Activated T-cell treated with anti-CD3 and anti-CD28 coated beads, Interleukin-2, amount 50 U/mL, for 1 hour (primary cell): ENCODE measurements around the gene IMPG2.
"Not testable (repeated sequence)": the region's sequence is repeated elsewhere in the genome, so short reads cannot be mapped to it uniquely, and the experiment has no call there.

Experiments
- DNase-seq: peaks from one replicate; pipeline ENCODE4 v3.0.0-alpha.2; 2020

IMPG2 gene

DNA sequence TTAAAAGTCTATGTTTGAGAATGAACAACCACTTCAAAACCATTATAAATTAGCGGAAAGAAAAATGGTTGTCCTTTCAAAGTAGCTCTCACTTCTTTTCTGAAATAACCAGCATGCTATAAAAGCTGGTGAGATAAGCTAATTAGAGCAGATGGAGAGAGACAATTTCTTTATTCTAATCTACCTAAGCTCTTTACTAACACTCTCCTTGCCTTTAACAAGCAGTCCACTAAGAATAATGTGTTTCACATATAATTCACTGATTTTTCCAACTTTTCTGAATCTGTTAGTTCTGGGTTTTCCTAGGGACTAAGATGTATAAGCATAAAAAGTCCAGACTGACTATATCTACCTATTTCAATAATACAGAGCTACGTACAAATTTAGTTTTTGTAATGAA lies at the start of gene IMPG2:
Gene IMPG2, minus strand, starts transcription at position 101 of the 400 bp plus-strand sequence. CDS start 203 bp downstream, outside the sequence.
- no peak for DNase-seq

DNA sequence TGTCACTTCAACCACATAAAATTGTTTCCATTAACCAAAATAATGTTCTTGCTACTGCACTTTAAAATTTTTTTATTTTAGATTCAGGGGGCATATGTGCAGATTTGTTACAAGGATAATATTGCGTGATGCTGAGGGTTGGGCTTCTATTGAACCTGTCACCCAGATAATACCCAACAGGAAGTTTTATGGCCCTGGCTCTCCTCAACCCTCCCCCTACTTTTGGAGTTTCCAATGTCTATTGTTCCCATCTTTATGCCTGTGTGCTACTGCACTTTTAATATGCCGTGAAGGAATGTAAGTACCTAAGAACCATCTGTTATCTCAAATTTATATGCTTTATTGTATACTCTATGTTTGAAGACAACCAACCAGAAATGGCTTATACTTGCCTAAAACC lies 42.0 kb upstream of the IMPG2 start:
- DNase-seq = no peak

GRCh38 chr3:101351829-101352228 lies 31.5 kb upstream of the IMPG2 start:
- no peak for DNase-seq

DNA sequence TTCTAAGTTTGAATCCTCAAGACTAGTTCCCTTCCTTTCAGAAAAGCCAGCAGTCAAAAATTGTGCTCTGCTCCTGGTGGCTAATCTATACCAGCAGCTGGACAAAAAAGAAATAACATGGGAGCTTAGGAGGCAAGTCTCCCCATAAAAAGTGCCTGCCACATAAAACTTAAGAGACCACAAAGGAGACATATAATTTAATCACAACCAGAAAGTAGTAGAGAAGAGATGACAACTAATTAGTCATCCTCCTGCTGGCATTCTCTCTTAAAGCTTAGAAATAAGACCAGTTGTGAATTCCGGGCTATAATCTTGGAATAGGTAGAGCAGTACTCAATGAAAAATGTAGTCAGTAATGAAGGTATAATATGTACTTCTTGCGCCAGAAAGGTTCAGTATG lies 20.2 kb upstream of the IMPG2 start:
- no peak for DNase-seq

- DNase-seq = no peak
Measured at GRCh38 chr3:101333883-101334282, 13.5 kb upstream of the IMPG2 start.

DNA sequence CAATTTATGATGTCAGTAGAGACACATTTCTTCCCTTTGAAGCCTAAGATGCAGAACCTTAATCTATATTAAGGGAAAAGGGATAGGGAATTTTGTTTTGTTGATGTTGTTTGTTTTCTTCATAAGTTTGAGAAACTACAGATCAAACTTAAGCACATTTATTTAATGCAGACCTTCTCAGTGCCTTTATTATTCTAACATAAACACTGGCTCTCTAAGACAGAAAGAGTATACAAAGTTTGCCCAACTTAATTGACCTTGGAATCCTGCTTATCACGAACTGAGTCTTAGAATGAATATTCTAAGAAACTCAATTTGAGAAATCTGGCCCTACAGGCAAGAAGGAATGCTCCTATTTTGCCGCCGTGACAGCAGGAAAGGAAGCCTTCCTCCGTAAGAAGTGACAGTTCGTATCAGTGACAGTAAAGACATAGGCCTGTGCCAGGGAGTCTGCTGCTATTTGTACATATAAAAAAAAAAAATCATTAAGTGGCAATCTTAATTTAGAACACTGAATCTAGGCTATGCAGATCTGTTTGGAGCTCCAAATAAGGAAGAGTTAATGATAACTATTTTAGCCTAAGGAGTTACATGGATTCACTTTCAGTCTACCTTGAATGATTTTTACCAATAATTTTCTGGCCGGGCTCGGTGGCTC lies 8.8 kb upstream of the IMPG2 start:
- DNase-seq = no peak

GRCh38 chr3:101325393-101326134 lies 5.2 kb upstream of the IMPG2 start:
- DNase-seq = no peak

DNA sequence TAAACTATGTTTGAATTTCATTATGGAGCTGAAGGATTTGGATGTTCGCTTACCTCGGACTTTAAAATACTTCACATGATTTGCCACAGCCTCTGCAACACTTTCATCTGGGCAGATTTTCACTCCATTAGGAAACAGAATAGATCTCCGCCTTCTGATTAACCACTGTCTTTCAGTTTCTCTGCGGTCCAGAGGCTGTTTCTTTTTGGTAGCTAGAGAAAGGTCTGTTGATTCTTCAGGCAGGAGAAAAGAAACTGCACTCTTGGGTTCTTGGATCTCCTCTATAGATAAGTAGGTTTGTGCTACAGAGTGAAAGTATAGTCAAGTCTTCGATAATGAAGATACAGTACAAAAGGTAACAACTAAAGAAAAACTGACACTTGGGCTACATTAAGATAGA lies 844 bp downstream of the IMPG2 start:
- DNase-seq = no peak

DNA sequence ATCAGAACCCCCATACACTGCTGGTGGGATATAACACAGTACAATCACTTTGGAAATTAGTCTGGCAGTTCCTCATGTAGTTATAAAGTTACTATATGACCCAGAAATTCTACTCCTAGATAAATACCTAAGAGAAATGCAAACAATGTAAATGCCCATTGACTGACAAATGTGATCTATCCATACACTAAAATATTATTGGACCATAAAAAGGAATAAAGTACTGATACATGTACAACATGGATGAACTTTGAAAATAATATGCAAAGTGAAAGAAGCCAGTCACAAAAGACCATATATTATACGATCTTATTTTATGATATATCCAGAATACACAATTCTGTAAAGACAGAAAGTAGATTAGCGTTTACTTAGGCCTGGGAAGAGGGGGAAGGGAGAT lies 7.8 kb downstream of the IMPG2 start:
- DNase-seq = no peak

DNA sequence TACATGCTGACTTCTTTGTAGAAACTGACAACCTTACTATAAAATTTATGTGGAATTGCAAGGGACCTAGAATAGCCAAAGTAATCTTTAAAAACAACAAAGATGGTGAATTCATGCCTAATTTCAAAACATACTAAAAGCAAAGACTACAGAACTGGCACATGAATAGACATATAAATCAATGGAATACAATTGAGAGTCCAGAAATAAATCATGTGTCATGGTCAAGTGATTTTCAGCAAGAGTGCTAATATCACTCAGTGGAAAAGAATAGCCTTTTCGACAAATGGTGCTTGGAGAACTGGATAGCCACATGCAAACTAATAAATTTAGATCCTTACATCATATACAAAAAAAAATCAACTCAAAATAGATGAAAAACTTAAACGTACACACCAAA lies 8.7 kb downstream of the IMPG2 start:
- no peak for DNase-seq

DNA sequence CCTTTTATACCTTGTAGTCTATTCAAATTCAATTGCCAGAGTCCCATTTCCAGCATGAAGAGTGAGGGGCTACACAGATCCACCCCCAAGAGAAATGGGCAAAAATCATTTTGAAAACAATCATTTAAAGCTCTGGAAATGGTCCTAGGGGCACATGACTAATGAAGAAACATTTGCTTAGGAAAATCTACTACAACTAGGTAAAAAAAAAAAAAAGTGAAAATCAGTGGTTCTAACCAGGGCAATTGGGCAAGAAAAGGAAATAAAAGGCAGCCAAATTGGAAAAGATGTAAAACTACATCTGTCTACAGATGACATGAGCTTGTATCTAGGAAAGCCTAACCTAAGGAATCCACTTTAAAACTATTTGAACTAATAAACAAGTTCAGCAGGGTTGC lies 9.4 kb downstream of the IMPG2 start:
- no peak for DNase-seq

GRCh38 chr3:101308147-101308772 lies 12.1 kb downstream of the IMPG2 start:
- not testable (repeated sequence) for DNase-seq

- DNase-seq = no peak
Measured at GRCh38 chr3:101303836-101304235, 16.5 kb downstream of the IMPG2 start.

- no peak for DNase-seq
Measured at GRCh38 chr3:101303089-101303731, 17.2 kb downstream of the IMPG2 start.

GRCh38 chr3:101300073-101300472 lies 20.3 kb downstream of the IMPG2 start:
- no peak for DNase-seq

GRCh38 chr3:101292027-101292426 lies 28.3 kb downstream of the IMPG2 start:
- DNase-seq = no peak

DNA sequence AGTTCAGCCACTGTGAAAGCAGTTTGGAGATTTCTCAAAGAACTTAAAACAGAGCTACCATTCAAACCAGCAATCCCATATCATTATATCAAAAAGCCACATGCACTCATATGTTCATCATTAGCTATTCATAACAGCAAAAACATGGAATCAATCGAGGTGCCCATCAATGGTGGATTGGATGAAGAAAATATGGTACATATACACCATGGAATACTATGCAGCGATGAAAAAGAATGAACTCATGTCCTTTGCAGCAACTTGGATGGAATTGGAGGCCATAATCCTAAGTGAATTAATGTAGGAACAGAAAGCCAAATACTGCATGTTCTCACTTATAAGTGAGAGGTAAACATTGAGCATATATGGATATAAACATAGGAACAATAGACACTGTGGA lies 32.1 kb downstream of the IMPG2 start:
- no peak for DNase-seq

GRCh38 chr3:101284757-101285156 lies 35.6 kb downstream of the IMPG2 start:
- no peak for DNase-seq

GRCh38 chr3:101281521-101282030 lies 38.8 kb downstream of the IMPG2 start:
- DNase-seq = no peak

DNA sequence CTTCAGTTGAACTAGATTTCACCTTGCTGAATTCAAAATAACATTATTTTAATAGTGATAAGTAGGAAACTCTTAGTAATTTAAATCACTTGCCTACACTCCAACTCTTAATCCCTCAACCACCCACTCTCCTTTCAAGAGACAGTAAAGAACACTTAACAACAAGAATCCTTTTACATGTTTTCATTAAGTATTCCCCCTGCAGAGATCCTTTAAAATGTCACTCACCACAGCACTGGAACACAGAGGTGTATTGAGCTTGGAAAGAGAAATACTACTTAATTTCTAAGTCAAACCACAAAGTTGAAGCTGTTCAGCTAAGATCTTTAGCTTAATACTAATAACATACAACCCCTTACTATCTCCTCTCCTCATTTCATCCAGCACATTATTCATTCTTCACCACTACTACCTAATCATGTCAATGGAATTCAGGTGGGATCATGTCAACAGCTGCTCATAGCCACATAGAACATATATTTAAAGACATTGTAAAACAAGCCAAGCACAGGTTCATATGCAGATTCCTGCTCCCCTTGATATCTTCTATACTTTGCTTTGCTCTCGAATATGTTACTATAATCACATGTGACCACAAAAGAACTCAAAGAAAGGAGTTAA lies 40.5 kb downstream of the IMPG2 start:
- DNase-seq = no peak

DNA sequence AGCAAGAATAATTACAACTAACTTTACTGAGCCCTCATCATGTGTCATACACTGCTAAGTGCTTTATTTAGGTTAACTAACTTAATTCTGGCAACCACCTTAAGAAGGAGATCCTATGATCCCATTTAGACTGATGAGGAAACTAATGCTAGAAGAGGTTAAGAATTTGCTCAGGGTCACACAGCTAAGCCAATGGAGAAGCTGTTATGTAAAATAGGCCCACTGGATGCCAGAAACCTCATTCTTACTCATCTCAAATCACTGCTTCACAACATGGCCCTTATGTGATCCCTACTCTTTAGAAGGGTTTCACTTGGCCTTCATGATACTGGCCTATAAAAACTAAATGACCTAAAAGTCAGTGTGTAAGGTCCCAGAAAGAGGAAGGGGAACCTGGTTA lies 41.2 kb downstream of the IMPG2 start:
- no peak for DNase-seq

GRCh38 chr3:101278727-101279126 lies 41.6 kb downstream of the IMPG2 start:
- no peak for DNase-seq

GRCh38 chr3:101273608-101274007 lies 46.8 kb downstream of the IMPG2 start:
- DNase-seq = no peak
